ENCODE measurements around the gene PARD6B.

GRCh38 chr20:50724112-50724725 lies 7.2 kb upstream of the PARD6B start:
- TF ChIP-seq CTCF (IDR thresholded peaks at IDR 0.05) (no peak), EZH2 (IDR thresholded peaks at IDR 0.05) (no peak), EZH2phosphoT487 (IDR thresholded peaks at IDR 0.05) (no peak)
